Sigmoid colon (tissue), 4 donors: ENCODE measurements around the gene TSPAN18.

Experiments used
- EP300 ChIP-seq, 4 donors: sonication (generic); formaldehyde crosslinking; IDR thresholded peaks; one replicate each; pipeline ENCODE4 v1.6.1; 2017; ENCODE audit warnings: antibody characterized with exemption in 4 of 4
- POLR2A ChIP-seq, 2 donors: fragments of 450-650 bp; IDR thresholded peaks; one replicate each; pipeline ENCODE4 v1.6.1; 2016; ENCODE audit warnings: antibody characterized with exemption in 2 of 2, mild to moderate bottlenecking in 2 of 2, moderate library complexity in 2 of 2
- POLR2AphosphoS5 ChIP-seq, 4 donors: sonication (generic); formaldehyde crosslinking; IDR thresholded peaks; one replicate each; pipeline ENCODE4 v1.6.1; 2017; ENCODE audit warnings: antibody characterized with exemption in 4 of 4
- TF ChIP-seq, protein P1 (sequence below), 4 experiments: fragments of 450-650 bp in 3 of 4; fragments of 200-600 bp in 1 of 4; IDR thresholded peaks; one replicate each; pipeline ENCODE4 v1.5.1; 2016 to 2019; ENCODE audit warnings: antibody characterized with exemption in 4 of 4, mild to moderate bottlenecking in 3 of 4, moderate library complexity in 2 of 4

DNA sequence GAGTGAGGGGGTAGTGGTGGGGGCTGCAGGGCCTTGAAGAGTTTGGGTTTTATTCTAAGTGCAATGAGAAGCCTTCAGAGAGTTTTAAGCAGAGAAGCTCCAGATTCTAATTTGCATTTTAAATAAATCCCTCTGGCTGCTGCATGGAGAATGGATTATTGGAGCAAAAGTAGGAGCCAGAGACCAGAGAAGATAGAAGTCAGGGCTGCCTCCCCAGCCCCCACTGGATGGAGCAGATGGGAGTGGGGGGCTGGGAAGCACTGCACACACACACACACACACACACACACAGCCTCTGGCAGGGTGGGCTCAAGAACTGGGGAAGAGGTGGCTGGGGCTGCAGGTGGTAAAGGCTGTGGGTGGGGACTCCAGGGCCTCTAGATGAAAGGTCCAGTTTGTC, 75.6 kb downstream of the TSPAN18 start:
- TF ChIP-seq, protein P1, sequence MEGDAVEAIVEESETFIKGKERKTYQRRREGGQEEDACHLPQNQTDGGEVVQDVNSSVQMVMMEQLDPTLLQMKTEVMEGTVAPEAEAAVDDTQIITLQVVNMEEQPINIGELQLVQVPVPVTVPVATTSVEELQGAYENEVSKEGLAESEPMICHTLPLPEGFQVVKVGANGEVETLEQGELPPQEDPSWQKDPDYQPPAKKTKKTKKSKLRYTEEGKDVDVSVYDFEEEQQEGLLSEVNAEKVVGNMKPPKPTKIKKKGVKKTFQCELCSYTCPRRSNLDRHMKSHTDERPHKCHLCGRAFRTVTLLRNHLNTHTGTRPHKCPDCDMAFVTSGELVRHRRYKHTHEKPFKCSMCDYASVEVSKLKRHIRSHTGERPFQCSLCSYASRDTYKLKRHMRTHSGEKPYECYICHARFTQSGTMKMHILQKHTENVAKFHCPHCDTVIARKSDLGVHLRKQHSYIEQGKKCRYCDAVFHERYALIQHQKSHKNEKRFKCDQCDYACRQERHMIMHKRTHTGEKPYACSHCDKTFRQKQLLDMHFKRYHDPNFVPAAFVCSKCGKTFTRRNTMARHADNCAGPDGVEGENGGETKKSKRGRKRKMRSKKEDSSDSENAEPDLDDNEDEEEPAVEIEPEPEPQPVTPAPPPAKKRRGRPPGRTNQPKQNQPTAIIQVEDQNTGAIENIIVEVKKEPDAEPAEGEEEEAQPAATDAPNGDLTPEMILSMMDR (IDR thresholded peaks at IDR 0.05), result no peak
- TF ChIP-seq POLR2A (IDR thresholded peaks at IDR 0.05), result no peak
- TF ChIP-seq EP300 (IDR thresholded peaks at IDR 0.05), result no peak
- no peak for TF ChIP-seq POLR2AphosphoS5 (IDR thresholded peaks at IDR 0.05)
